EH (cell line): ENCODE measurements around the gene PAF1.
A peak's percentile ranks its signal among the peaks of the same experiment; 100 is the strongest.

Experiments
- DNase-seq: peaks from one replicate; pipeline ENCODE4 v3.0.0-alpha.2; 2015; ENCODE audit warnings: low read depth

The PAF1 gene

GRCh38 chr19:39405261-39405957 lies 14.5 kb upstream of the PAF1 start:
- no peak for DNase-seq

- DNase-seq: peak; percentile 100
Observed at GRCh38 chr19:39403331-39404312, 12.7 kb upstream of the PAF1 start.

GRCh38 chr19:39402346-39403300 lies 11.7 kb upstream of the PAF1 start:
- peak; percentile 96 for DNase-seq

- DNase-seq: peak; percentile 65
Observed at GRCh38 chr19:39401549-39402345, 10.8 kb upstream of the PAF1 start.

GRCh38 chr19:39401070-39401548 lies 10.2 kb upstream of the PAF1 start:
- DNase-seq: peak; percentile 19

- no peak for DNase-seq
Observed at GRCh38 chr19:39400061-39400460, 9.2 kb upstream of the PAF1 start.

- no peak for DNase-seq
Observed at GRCh38 chr19:39399668-39400050, 8.8 kb upstream of the PAF1 start.

- DNase-seq: peak; percentile 88
Observed at GRCh38 chr19:39398297-39398864, 7.5 kb upstream of the PAF1 start.

- DNase-seq: peak; percentile 84
Observed at GRCh38 chr19:39397360-39398296, 6.7 kb upstream of the PAF1 start.

- DNase-seq: no peak
Observed at GRCh38 chr19:39390451-39390750, 505 bp downstream of the PAF1 start.

- DNase-seq: no peak
Observed at GRCh38 chr19:39389631-39390414, 1.1 kb downstream of the PAF1 start.

- no peak for DNase-seq
Observed at GRCh38 chr19:39388657-39389056, 2.2 kb downstream of the PAF1 start.

GRCh38 chr19:39386557-39386956 lies 4.3 kb downstream of the PAF1 start:
- DNase-seq: no peak

- DNase-seq: no peak
Observed at GRCh38 chr19:39385629-39386411, 5.1 kb downstream of the PAF1 start.

GRCh38 chr19:39384839-39385568 lies 5.9 kb downstream of the PAF1 start:
- no peak for DNase-seq

- DNase-seq: no peak
Observed at GRCh38 chr19:39382991-39383828, 7.7 kb downstream of the PAF1 start.
